Keratinocyte (primary cell): ENCODE data around the gene ENDOD1. TPM values are rescaled to one million over a fixed set of nuclear protein-coding genes. Genes with fewer than 3 reads are reported as not detected.

Experiments
- DNase-seq: peaks from one replicate; pipeline ENCODE4 v3.0.0-alpha.2; 2011; ENCODE audit warnings: low read depth, missing footprints, low spot score
- FAIRE-seq: peaks from 2 replicates; lab custom pipeline; 2011; peaks lifted over from hg19 to GRCh38; lab: Jason Lieb, UNC
- H2AFZ ChIP-seq: 2 replicates; pipeline ENCODE4 v1.6.0; 2012; ENCODE audit warnings: low read length, control low read depth, inconsistent platforms; ENCODE audit not compliant: control insufficient read depth
- H3K27ac ChIP-seq: 2 replicates; pipeline ENCODE4 v1.5.1; 2011; ENCODE audit warnings: low read length; ENCODE audit not compliant: control insufficient read depth, insufficient read depth
- H3K27me3 ChIP-seq: 3 replicates; pipeline ENCODE4 v1.6.0; 2011; ENCODE audit warnings: low read length; ENCODE audit not compliant: control insufficient read depth, insufficient read depth; ENCODE audit errors: extremely low read depth
- H3K36me3 ChIP-seq, 2 experiments: 2 replicates in 1 of 2; 3 replicates in 1 of 2; pipeline ENCODE4 v1.5.1; 2011; ENCODE audit warnings: low read length in 2 of 2, mild to moderate bottlenecking in 1 of 2; ENCODE audit not compliant: control insufficient read depth in 2 of 2, insufficient read depth in 2 of 2; ENCODE audit errors: extremely low read depth in 1 of 2
- H3K4me1 ChIP-seq: 3 replicates; pipeline ENCODE4 v1.5.1; 2011; ENCODE audit warnings: low read length; ENCODE audit not compliant: control insufficient read depth, insufficient read depth; ENCODE audit errors: extremely low read depth
- H3K4me2 ChIP-seq: 3 replicates; pipeline ENCODE4 v1.6.0; 2011; ENCODE audit warnings: low read depth, low read length; ENCODE audit not compliant: control insufficient read depth, insufficient read depth; ENCODE audit errors: extremely low read depth
- H3K4me3 ChIP-seq, 3 experiments: fragments of 200-600 bp in 1 of 3; sonication (generic) in 1 of 3; 2 replicates in 2 of 3; 3 replicates in 1 of 3; pipeline ENCODE4 v1.5.1; 2011 to 2016; ENCODE audit warnings: low read length in 3 of 3, mild to moderate bottlenecking in 3 of 3, control low read depth in 2 of 3, inconsistent platforms in 1 of 3, low read depth in 1 of 3, mixed read lengths in 1 of 3, mixed run types in 1 of 3, moderate library complexity in 1 of 3; ENCODE audit not compliant: control insufficient read depth in 2 of 3, insufficient read depth in 2 of 3; ENCODE audit errors: extremely low read depth in 1 of 3
- H3K79me2 ChIP-seq: 2 replicates; pipeline ENCODE4 v1.6.0; 2012; ENCODE audit warnings: low read length; ENCODE audit not compliant: control insufficient read depth, insufficient read depth
- H3K9ac ChIP-seq: 3 replicates; pipeline ENCODE4 v1.6.0; 2011; ENCODE audit warnings: low read length; ENCODE audit not compliant: control insufficient read depth, insufficient read depth; ENCODE audit errors: extremely low read depth
- H3K9me1 ChIP-seq: 3 replicates; pipeline ENCODE4 v1.6.0; 2011; ENCODE audit warnings: low read length; ENCODE audit not compliant: control insufficient read depth, insufficient read depth; ENCODE audit errors: extremely low read depth
- H3K9me3 ChIP-seq: 2 replicates; pipeline ENCODE4 v1.5.1; 2012; ENCODE audit warnings: low read depth, low read length; ENCODE audit not compliant: control insufficient read depth
- H4K20me1 ChIP-seq: 3 replicates; pipeline ENCODE4 v1.6.0; 2011; ENCODE audit warnings: low read length; ENCODE audit not compliant: control insufficient read depth, insufficient read depth; ENCODE audit errors: extremely low read depth
- CTCF ChIP-seq, 3 experiments: IDR thresholded peaks in 1 of 3; conservative IDR thresholded peaks in 1 of 3; optimal IDR thresholded peaks in 1 of 3; 2 replicates in 2 of 3; 3 replicates in 1 of 3; pipeline versions ENCODE3 to v1.5.1; 2011; ENCODE audit warnings: low read length in 3 of 3, mild to moderate bottlenecking in 3 of 3, moderate library complexity in 2 of 3, control low read depth in 1 of 3, inconsistent platforms in 1 of 3; ENCODE audit not compliant: insufficient read depth in 2 of 3; ENCODE audit errors: extremely low read depth in 1 of 3
- EZH2 ChIP-seq: IDR thresholded peaks from one replicate; pipeline ENCODE4 v1.6.1; 2012; ENCODE audit warnings: inconsistent platforms, mild to moderate bottlenecking, low read length, moderate library complexity
- dilution Hi-C: fragments of 300-500 bp; cut with MboI; formaldehyde crosslinking; loops from one replicate; pipeline ENCODE4 v1.7.0; 2020; ENCODE audit warnings: low sequenced_read_pairs; ENCODE audit not compliant: extremely low pct_ligation_motif_present
- polyA plus RNA-seq, 5 experiments: library from polyadenylated mRNA; depleted of rRNA in 3 of 5; stranded (reverse) in 3 of 5; stranded (forward) in 1 of 5; unstranded in 1 of 5; fragments of >200 nt; gene quantifications; 1 replicate in 1 of 5; 2 replicates in 3 of 5; 3 replicates in 1 of 5; pipeline versions ENCODE4 v1.2.1 to v1.2.3, GENCODE V29; 2011 to 2012; ENCODE audit warnings: missing spikeins in 2 of 5, low read depth in 1 of 5, low replicate concordance in 1 of 5

Gene ENDOD1
- polyA plus RNA-seq, 1 donor (not counting 4 experiments of a cell fraction or from before 2014, with no cell fraction given): 27.2 TPM

GRCh38 chr11:95137299-95137698 lies 47.7 kb downstream of the ENDOD1 start:
- Histone ChIP-seq H3K9me3 (no peaks in the 10 kb centered on the region), H4K20me1 (no peaks in the 10 kb centered on the region), H3K27me3 (no peaks in the 10 kb centered on the region), H3K9ac (no peak overlapping the region), H3K9me1 (peaks cover 3% of the 10 kb centered on the region), H3K4me2 (no peak overlapping the region), H2AFZ (no peak overlapping the region), H3K79me2 (no peaks in the 10 kb centered on the region), H3K36me3 (no peaks in the 10 kb centered on the region), H3K4me1 (peaks cover 28% of the 10 kb centered on the region), H3K27ac (no peak overlapping the region), H3K4me3 (no peak overlapping the region)
- FAIRE-seq (no peak), DNase-seq (no peak)
- TF ChIP-seq EZH2: no peak
- dilution Hi-C loops: no loop called here

- no peaks in the 10 kb centered on the region for H3K36me3 ChIP-seq
- H3K4me2 ChIP-seq: no peak overlapping the region
- H2AFZ ChIP-seq: no peak overlapping the region
- H4K20me1 ChIP-seq: no peaks in the 10 kb centered on the region
- H3K9ac ChIP-seq: no peak overlapping the region
- dilution Hi-C loops: no loop called here
- no peak overlapping the region for H3K4me3 ChIP-seq
- no peak overlapping the region for H3K27ac ChIP-seq
- FAIRE-seq: no peak
- H3K27me3 ChIP-seq: no peaks in the 10 kb centered on the region
- peaks cover 22% of the 10 kb centered on the region for H3K4me1 ChIP-seq
- H3K79me2 ChIP-seq: no peaks in the 10 kb centered on the region
- TF ChIP-seq CTCF (optimal IDR thresholded peaks at IDR 0.05 in 1 of 3, IDR thresholded peaks at IDR 0.05 in 1 of 3, conservative IDR thresholded peaks at IDR 0.05 in 1 of 3; ENCODE audit: extremely low read depth in 1 of 3, insufficient read depth in 2 of 3, low read length in 3 of 3): no peak
- TF ChIP-seq EZH2: no peak
- no peaks in the 10 kb centered on the region for H3K9me3 ChIP-seq
- DNase-seq: no peak
- H3K9me1 ChIP-seq: peaks cover 3% of the 10 kb centered on the region
Observed at GRCh38 chr11:95138448-95138847, 48.8 kb downstream of the ENDOD1 start.

GRCh38 chr11:95140397-95141033 lies 50.9 kb downstream of the ENDOD1 start:
- no peaks in the 10 kb centered on the region for H3K36me3 ChIP-seq
- H3K4me2 ChIP-seq: no peak overlapping the region
- H3K9ac ChIP-seq: no peak overlapping the region
- no peak overlapping the region for H3K4me3 ChIP-seq
- no peaks in the 10 kb centered on the region for H4K20me1 ChIP-seq
- H3K9me3 ChIP-seq: no peaks in the 10 kb centered on the region
- dilution Hi-C loops: no loop called here
- TF ChIP-seq EZH2 (no peak), CTCF (optimal IDR thresholded peaks at IDR 0.05 in 1 of 3, IDR thresholded peaks at IDR 0.05 in 1 of 3, conservative IDR thresholded peaks at IDR 0.05 in 1 of 3; ENCODE audit: extremely low read depth in 1 of 3, insufficient read depth in 2 of 3, low read length in 3 of 3) (no peak)
- no peak overlapping the region for H3K27ac ChIP-seq
- H3K9me1 ChIP-seq: peaks cover 3% of the 10 kb centered on the region
- H2AFZ ChIP-seq: no peak overlapping the region
- no peaks in the 10 kb centered on the region for H3K79me2 ChIP-seq
- DNase-seq: no peak
- no peaks in the 10 kb centered on the region for H3K27me3 ChIP-seq
- FAIRE-seq: no peak
- peaks cover 3% of the 10 kb centered on the region for H3K4me1 ChIP-seq
